Dendritic cell treated with granulocyte-macrophage colony-stimulating factor and Interleukin-4, amounts not matched to agents 40 ng/mL and 50 ng/mL, for 4 days (primary cell): ENCODE results near the gene ANKRD35.

ENCODE experiments used
- H3K27ac Mint-ChIP-seq: one replicate; pipeline ENCODE4 v1.8.0; 2022; ENCODE audit warnings: mild to moderate bottlenecking, mixed read lengths
- H3K27me3 Mint-ChIP-seq: one replicate; pipeline ENCODE4 v1.8.0; 2022; ENCODE audit warnings: mild to moderate bottlenecking, mixed read lengths
- H3K36me3 Mint-ChIP-seq: one replicate; pipeline ENCODE4 v1.8.0; 2022; ENCODE audit warnings: low read depth, mixed read lengths
- H3K4me1 Mint-ChIP-seq: one replicate; pipeline ENCODE4 v1.8.0; 2022; ENCODE audit warnings: low read depth, mixed read lengths
- H3K4me3 Mint-ChIP-seq: one replicate; pipeline ENCODE4 v1.8.0; 2022; ENCODE audit warnings: mild to moderate bottlenecking, moderate library complexity, mixed read lengths
- H3K9me3 Mint-ChIP-seq: one replicate; pipeline ENCODE4 v1.8.0; 2022; ENCODE audit warnings: mixed read lengths
- intact Hi-C: fragments of 100-400 bp; cut with micrococcal nuclease; formaldehyde crosslinking; loops from one replicate; pipeline ENCODE4 v1.15.0; 2022

The ANKRD35 gene

GRCh38 chr1:145887631-145888030 lies 2.0 kb upstream of the ANKRD35 start:
- H3K27ac Mint-ChIP-seq = no peak overlapping the region
- peaks cover 9% of the 10 kb centered on the region for H3K4me1 Mint-ChIP-seq
- H3K4me3 Mint-ChIP-seq = no peak overlapping the region
- no peaks in the 10 kb centered on the region for H3K36me3 Mint-ChIP-seq
- intact Hi-C loops = no loop called here
- peaks cover 21% of the 10 kb centered on the region for H3K27me3 Mint-ChIP-seq
- no peaks in the 10 kb centered on the region for H3K9me3 Mint-ChIP-seq

- Mint-ChIP-seq H3K27ac (no peak overlapping the region), H3K9me3 (no peaks in the 10 kb centered on the region), H3K4me3 (no peak overlapping the region), H3K36me3 (no peaks in the 10 kb centered on the region), H3K4me1 (peaks cover 9% of the 10 kb centered on the region), H3K27me3 (peaks cover 21% of the 10 kb centered on the region)
- intact Hi-C loops = no loop called here
Measured at GRCh38 chr1:145886816-145887215, 1.1 kb upstream of the ANKRD35 start.

DNA sequence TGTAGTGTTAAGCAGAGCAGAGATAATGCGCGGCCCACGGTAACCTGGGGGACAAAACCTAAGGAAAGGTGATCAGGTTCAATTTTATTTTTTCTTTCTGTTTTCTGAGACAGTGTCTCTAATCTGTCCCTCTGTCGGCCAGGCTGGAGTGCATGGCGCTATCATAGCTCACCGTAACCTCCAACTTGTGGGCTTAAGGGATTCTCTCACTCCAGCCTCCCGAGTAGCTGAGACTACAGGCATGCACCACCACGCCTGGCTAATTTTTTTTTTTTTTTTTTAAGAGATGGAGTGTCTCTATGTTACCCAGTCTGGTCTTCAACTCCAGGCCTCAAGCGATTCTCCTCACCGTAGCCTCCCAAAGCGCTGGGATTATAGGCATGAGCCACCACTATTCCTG lies 724 bp upstream of the ANKRD35 start:
- Mint-ChIP-seq H3K27me3 (peaks cover 21% of the 10 kb centered on the region), H3K36me3 (no peaks in the 10 kb centered on the region), H3K9me3 (no peaks in the 10 kb centered on the region), H3K27ac (no peak overlapping the region), H3K4me1 (peaks cover 9% of the 10 kb centered on the region), H3K4me3 (peak overlapping the region; percentile 83)
- intact Hi-C loops = no loop called here

- no peaks in the 10 kb centered on the region for H3K36me3 Mint-ChIP-seq
- peaks cover 14% of the 10 kb centered on the region for H3K4me1 Mint-ChIP-seq
- no peak overlapping the region for H3K27ac Mint-ChIP-seq
- H3K9me3 Mint-ChIP-seq = no peaks in the 10 kb centered on the region
- H3K4me3 Mint-ChIP-seq = no peak overlapping the region
- H3K27me3 Mint-ChIP-seq = peaks cover 21% of the 10 kb centered on the region
- intact Hi-C loops = no loop called here
Measured at GRCh38 chr1:145884675-145885074, 991 bp downstream of the ANKRD35 start.

DNA sequence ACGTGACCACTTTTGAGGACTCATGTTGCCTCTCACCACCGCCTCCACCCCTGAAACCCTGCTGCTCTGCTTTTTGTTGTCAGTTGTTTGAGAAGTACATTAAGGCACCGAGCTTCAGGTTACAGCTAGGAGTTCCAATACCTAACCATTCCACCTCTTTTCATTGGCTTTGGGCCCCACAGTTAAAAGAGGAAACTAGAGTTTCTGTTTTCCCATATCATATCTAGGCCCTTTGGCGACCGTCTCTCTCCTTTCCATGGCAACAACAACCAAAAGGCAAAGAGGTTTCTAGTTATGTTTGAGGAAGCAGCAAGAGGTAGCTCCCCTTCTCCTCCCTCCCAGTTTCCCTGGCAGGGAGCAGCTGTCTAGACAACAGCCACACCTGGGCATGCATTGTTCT lies 5.9 kb downstream of the ANKRD35 start:
- Mint-ChIP-seq H3K4me3 (no peak overlapping the region), H3K27me3 (peaks cover 19% of the 10 kb centered on the region), H3K4me1 (peaks cover 7% of the 10 kb centered on the region), H3K9me3 (no peaks in the 10 kb centered on the region), H3K36me3 (no peaks in the 10 kb centered on the region), H3K27ac (no peak overlapping the region)
- intact Hi-C loops = no loop called here

DNA sequence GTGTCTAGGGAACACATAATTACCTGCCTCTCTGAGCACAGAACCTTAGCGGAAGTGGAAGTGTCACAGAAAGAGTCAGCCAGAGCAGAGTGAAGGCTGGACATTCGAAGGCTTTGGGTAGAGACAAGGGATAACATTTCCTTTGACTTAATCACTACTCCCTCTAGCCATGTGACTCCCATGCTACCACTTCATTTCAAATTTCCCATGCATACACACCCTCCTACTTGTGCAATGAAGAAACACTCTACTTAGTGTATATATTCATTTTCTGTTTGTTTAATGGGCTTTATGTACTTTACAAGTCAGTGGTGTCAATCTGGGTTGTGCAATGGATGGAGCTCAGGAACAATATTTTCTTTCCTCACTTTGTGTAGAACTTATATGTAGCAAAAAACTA lies 6.9 kb downstream of the ANKRD35 start:
- Mint-ChIP-seq H3K4me3 (no peak overlapping the region), H3K27ac (no peak overlapping the region), H3K27me3 (peaks cover 17% of the 10 kb centered on the region), H3K4me1 (peaks cover 6% of the 10 kb centered on the region), H3K36me3 (no peaks in the 10 kb centered on the region), H3K9me3 (no peaks in the 10 kb centered on the region)
- intact Hi-C loops = no loop called here

DNA sequence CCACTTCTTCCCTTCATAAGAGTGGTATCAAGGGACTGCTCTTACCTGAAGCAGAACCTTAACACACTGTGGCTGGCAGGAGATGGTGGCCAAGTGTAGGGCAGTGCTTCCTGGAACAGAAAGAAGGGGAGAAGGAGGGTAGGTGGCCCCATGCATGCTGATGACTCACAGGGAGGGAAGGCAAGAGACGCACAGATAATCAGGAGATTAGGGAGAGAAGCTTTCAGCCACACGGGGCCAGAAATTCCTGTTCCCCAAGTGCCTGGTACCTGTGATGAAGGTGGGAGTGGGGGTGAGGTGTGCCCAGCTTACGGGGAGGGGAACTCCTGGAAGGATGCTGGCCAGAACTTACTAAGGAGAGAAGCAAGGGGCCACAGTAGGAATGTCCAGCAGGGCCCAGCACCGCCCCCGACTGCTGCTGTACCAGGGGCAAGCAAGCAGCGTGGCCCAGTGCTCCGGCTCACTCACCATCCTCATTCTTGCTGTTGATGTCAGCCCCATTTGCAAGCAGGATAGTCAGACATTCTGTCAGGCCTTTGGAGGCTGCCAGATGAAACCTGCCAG lies 7.7 kb downstream of the ANKRD35 start:
- intact Hi-C loops = no loop called here
- Mint-ChIP-seq H3K27ac (no peak overlapping the region), H3K36me3 (no peaks in the 10 kb centered on the region), H3K27me3 (peaks cover 19% of the 10 kb centered on the region), H3K4me1 (peaks cover 8% of the 10 kb centered on the region), H3K9me3 (no peaks in the 10 kb centered on the region), H3K4me3 (no peak overlapping the region)

DNA sequence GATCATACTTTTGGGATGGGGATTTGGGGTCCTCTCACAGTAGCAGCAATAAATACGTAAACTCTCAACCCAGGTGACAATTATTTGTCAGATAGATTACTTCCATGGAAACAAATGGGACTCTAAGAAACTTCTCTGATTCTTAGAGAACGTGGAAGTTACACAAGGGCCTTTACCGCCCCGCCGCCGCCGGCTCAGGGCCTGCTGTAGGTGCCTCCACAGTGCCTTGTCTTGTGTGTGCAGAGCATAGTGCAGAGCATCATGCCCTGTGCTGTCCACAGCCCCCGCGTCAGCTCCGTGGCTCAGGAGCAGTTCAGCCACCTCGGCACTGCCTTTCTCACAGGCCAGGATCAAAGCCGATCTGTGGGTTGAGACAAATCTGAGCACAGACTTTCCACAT lies 11.0 kb downstream of the ANKRD35 start:
- intact Hi-C loops = no loop called here
- Mint-ChIP-seq H3K27me3 (peaks cover 31% of the 10 kb centered on the region), H3K4me3 (no peak overlapping the region), H3K27ac (no peak overlapping the region), H3K36me3 (no peaks in the 10 kb centered on the region), H3K4me1 (peaks cover 20% of the 10 kb centered on the region), H3K9me3 (no peaks in the 10 kb centered on the region)

- Mint-ChIP-seq H3K4me1 (peaks cover 19% of the 10 kb centered on the region), H3K27ac (peak overlapping the region; percentile 88), H3K9me3 (no peaks in the 10 kb centered on the region), H3K4me3 (peak overlapping the region; percentile 67), H3K27me3 (peaks cover 29% of the 10 kb centered on the region), H3K36me3 (no peaks in the 10 kb centered on the region)
- intact Hi-C loops = no loop called here
Measured at GRCh38 chr1:145871994-145872924, 13.4 kb downstream of the ANKRD35 start.

DNA sequence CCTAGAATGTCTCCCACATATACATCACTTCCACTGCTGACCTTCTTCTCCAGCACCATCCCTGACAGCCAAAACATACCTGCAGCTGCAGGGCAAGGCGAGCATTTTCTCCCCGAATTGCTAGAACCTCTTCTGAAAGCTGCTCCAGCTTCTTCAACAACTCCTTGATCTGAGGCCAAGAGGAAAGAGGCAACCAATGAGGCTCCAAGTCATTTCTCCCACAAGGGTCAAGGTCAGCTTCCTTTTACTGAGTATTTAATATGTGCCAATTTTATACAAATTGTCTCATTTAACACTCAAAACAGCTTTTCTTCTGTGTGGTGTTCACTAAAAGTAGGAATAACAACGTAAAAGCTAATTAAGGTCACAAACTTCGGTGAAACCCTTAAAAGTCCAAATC lies 17.4 kb downstream of the ANKRD35 start:
- Mint-ChIP-seq H3K9me3 (no peaks in the 10 kb centered on the region), H3K4me1 (peaks cover 19% of the 10 kb centered on the region), H3K27me3 (peaks cover 14% of the 10 kb centered on the region), H3K36me3 (no peaks in the 10 kb centered on the region), H3K27ac (no peak overlapping the region), H3K4me3 (no peak overlapping the region)
- intact Hi-C loops = no loop called here

- intact Hi-C loops = no loop called here
- Mint-ChIP-seq H3K4me3 (no peak overlapping the region), H3K27me3 (no peaks in the 10 kb centered on the region), H3K36me3 (peaks cover 11% of the 10 kb centered on the region), H3K9me3 (no peaks in the 10 kb centered on the region), H3K27ac (no peak overlapping the region), H3K4me1 (peaks cover 5% of the 10 kb centered on the region)
Measured at GRCh38 chr1:145863282-145864018, 22.2 kb downstream of the ANKRD35 start.

GRCh38 chr1:145859491-145860023 lies 26.1 kb downstream of the ANKRD35 start:
- peak overlapping the region; percentile 96 for H3K27ac Mint-ChIP-seq
- H3K36me3 Mint-ChIP-seq = peaks cover 40% of the 10 kb centered on the region
- peaks cover 15% of the 10 kb centered on the region for H3K4me1 Mint-ChIP-seq
- H3K27me3 Mint-ChIP-seq = no peaks in the 10 kb centered on the region
- intact Hi-C loops = no loop called here
- peak overlapping the region; percentile 98 for H3K4me3 Mint-ChIP-seq
- no peaks in the 10 kb centered on the region for H3K9me3 Mint-ChIP-seq

GRCh38 chr1:145858901-145859490 lies 26.7 kb downstream of the ANKRD35 start, which contains the start of gene PIAS3:
TSS of gene PIAS3 (minus strand) at chr1:145859081. CDS start at chr1:145858990, 91 bp downstream.
- Mint-ChIP-seq H3K4me3 (peak within 1 kb of the TSS; percentile 98), H3K36me3 (peaks cover 45% of the 10 kb centered on the region), H3K4me1 (peaks cover 15% of the 10 kb centered on the region), H3K9me3 (no peaks in the 10 kb centered on the region), H3K27ac (peak within 1 kb of the TSS; percentile 96), H3K27me3 (no peaks in the 10 kb centered on the region)
- intact Hi-C loops = no loop called here
